Adrenal gland (tissue), 12 donors: Measurements from ENCODE around the gene IFIT2. TPM values are rescaled to one million over a fixed set of nuclear protein-coding genes. Genes with fewer than 3 reads are reported as not detected.
A peak's percentile ranks its signal among the peaks of the same experiment; 100 is the strongest.

Source experiments
- DNase-seq, 7 donors: peaks; one replicate each; pipeline ENCODE4 v3.0.0-alpha.2; 2019 to 2020
- H3K27ac ChIP-seq, 5 donors: fragments of 200-600 bp; sonication (generic) in 4 of 5; 1 replicate in 3 of 5; 2 replicates in 2 of 5; pipeline versions ENCODE4 v1.5.1 to v1.8.0; 2016 to 2020; ENCODE audit warnings: mild to moderate bottlenecking in 1 of 5
- H3K27me3 ChIP-seq: fragments of 200-600 bp; 2 replicates; pipeline ENCODE4 v1.8.0; 2021
- H3K36me3 ChIP-seq, 2 donors: fragments of 200-600 bp; replicated peaks in 1 of 2; 1 replicate in 1 of 2; 2 replicates in 1 of 2; pipeline versions ENCODE4 v1.5.1 to v1.8.0; 2018 to 2022
- H3K4me1 ChIP-seq, 2 donors: fragments of 200-600 bp; replicated peaks in 1 of 2; 1 replicate in 1 of 2; 2 replicates in 1 of 2; pipeline versions ENCODE4 v1.5.1 to v1.8.0; 2018 to 2021
- H3K4me3 ChIP-seq, 4 donors: fragments of 200-600 bp; sonication (generic) in 3 of 4; one replicate each; pipeline ENCODE4 v1.5.1; 2016 to 2018
- H3K9me3 ChIP-seq, 3 donors: fragments of 200-600 bp; sonication (generic) in 1 of 3; replicated peaks in 1 of 3; 1 replicate in 2 of 3; 2 replicates in 1 of 3; pipeline versions ENCODE4 v1.5.1 to v1.8.0; 2016 to 2021
- CTCF ChIP-seq, 6 experiments: fragments of 450-650 bp in 4 of 6; fragments of 200-600 bp in 2 of 6; sonication (generic) in 1 of 6; IDR thresholded peaks; 1 replicate in 5 of 6; 2 replicates in 1 of 6; pipeline versions ENCODE4 v1.5.1 to v1.8.0; 2016 to 2021; ENCODE audit warnings: antibody characterized with exemption in 6 of 6, mild to moderate bottlenecking in 2 of 6, moderate library complexity in 1 of 6
- POLR2A ChIP-seq, 2 donors: fragments of 450-650 bp; IDR thresholded peaks; one replicate each; pipeline ENCODE4 v1.6.1; 2017; ENCODE audit warnings: antibody characterized with exemption in 2 of 2, mild to moderate bottlenecking in 2 of 2, moderate library complexity in 1 of 2
- WGBS, 4 donors: extraction: QIAGEN DNeasy Blood & Tissue Kit in 2 of 4; methylation state at CpG; one replicate each; pipeline versions ENCODE4 v1.1.5 to v1.1.7; 2013 to 2017; 5-methylcytosine and 5-hydroxymethylcytosine counted together
- intact Hi-C, 2 donors: fragments of 100-400 bp; cut with DNase I; formaldehyde crosslinking; loops; one replicate each; pipeline versions ENCODE4 v1.14.1 to v1.15.0; 2022 to 2023
- polyA plus RNA-seq, 3 donors: library from polyadenylated mRNA; stranded (reverse); fragments of 200-250 nt in 2 of 3; fragments of 350-450 nt in 1 of 3; fragmentation: Illumina TruSeq in 1 of 3; extraction: RNeasy Lipid Tissue Mini Kit (QIAGEN cat#74804) in 1 of 3; gene quantifications; one replicate each; pipeline ENCODE4 v1.2.3, GENCODE V29; 2013 to 2014
- total RNA-seq, 9 donors: library from RNA; depleted of rRNA in 4 of 9; stranded (reverse); fragments of >200 nt in 4 of 9; fragments of 120-200 nt in 1 of 9; fragmentation: NEBNext Ultra II Directional in 1 of 9; extraction: Animal tissue kit (Norgen Biotek cat#: 25700) in 1 of 9; gene quantifications; one replicate each; pipeline versions ENCODE4 v1.1.0 to v1.2.4, GENCODE V29; 2013 to 2023
- donor health status: healthy with polysubstance abuse.
- donor health status: Bipolar disorder and iron deficiency.
- donor health status: DM: yes; HTN: yes; CAD: no.
- donor health status: DM: no; HTN: no; CAD: no.
- donor health status: DM: no; HTN: no; CAD: no.
- donor health status: DM: yes; HTN: yes; CAD: no.

IFIT2 gene
- total and polyA plus RNA-seq, 12 donors: 4.0 to 30.0 (median 11.4) TPM

DNA sequence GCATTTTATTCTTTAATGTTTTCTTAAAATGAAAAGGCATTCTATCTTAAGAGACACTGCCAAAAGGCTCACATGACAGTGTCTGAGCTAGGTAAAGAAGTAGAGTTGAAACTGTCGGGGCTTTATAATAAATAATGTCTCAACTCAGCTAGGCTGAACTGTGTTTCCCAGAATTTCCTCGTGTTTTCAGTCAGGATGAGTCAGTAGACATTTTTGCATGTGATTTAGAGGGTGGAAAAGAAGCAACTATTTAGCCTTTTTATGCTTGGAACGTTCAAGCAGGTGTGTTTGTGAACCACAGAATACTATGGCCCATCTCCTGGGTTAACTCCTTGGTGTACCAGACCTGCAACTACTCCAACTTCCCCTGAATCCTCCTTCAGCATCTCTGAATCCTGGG lies 26.9 kb upstream of the IFIT2 start:
- peak overlapping the region in 3 of 5 donors; percentile 46 to 67 (median 67) for H3K27ac ChIP-seq
- WGBS, 4 donors: 19 to 32% (median 30%) methylated on average over 3 of the region's 3 CpGs
- intact Hi-C loops: no loop called here

GRCh38 chr10:89275383-89275782 lies 26.5 kb upstream of the IFIT2 start:
- Histone ChIP-seq H3K4me1 (peaks cover 27 to 41% of the 10 kb centered on the region in 2 donors), H3K27ac (peak overlapping the region in 3 of 5 donors; percentile 46 to 67 (median 67)), H3K4me3 (no peak overlapping the region), H3K9me3 (no peaks in the 10 kb centered on the region), H3K36me3 (no peaks in the 10 kb centered on the region), H3K27me3 (no peaks in the 10 kb centered on the region)
- TF ChIP-seq POLR2A (IDR thresholded peaks at IDR 0.05): no peak
- TF ChIP-seq CTCF (IDR thresholded peaks at IDR 0.05): no peak
- DNase-seq: peak in 1 of 7 donors; percentile 37
- WGBS, 4 donors: 67 to 79% (median 70%) methylated on average over 6 of the region's 6 CpGs
- intact Hi-C loops: no loop called here

More for the DNA sequence above, 26.9 kb upstream of the IFIT2 start:
- H3K36me3 ChIP-seq: no peaks in the 10 kb centered on the region
- DNase-seq: peak in 1 of 7 donors; percentile 17
- no peaks in the 10 kb centered on the region for H3K9me3 ChIP-seq
- no peak overlapping the region for H3K4me3 ChIP-seq
- TF ChIP-seq POLR2A (IDR thresholded peaks at IDR 0.05) (no peak), CTCF (IDR thresholded peaks at IDR 0.05) (no peak)
- H3K27me3 ChIP-seq: no peaks in the 10 kb centered on the region
- H3K4me1 ChIP-seq: peaks cover 30 to 45% of the 10 kb centered on the region in 2 donors

DNA sequence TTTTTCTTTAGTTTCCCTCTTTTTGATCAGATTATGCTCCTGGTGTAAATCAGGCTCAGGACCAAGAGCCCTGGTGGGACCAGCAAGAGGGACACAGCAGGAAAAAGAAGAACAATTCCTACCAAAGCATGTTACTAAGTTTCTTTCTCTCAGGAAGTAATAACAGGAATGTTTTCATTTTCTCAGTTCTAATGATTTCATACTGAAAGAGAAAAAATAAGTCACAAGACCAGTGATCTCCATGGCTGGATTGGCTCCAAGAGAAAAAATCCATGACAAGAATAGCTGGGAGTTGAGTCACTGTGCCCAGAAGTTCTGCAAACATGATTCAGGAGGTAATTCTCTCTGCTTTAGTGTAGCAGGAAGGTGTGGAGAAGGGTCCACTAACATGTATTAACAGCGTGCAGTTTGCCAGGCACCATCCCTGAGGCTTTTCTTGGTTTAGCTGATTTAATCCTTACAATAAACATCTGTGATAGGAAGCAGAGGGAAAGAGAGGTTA lies 23.8 kb upstream of the IFIT2 start:
- peak; percentile 73 to 90 (median 87) for DNase-seq
- H3K9me3 ChIP-seq: no peaks in the 10 kb centered on the region
- H3K36me3 ChIP-seq: no peaks in the 10 kb centered on the region
- peak overlapping the region in 1 of 4 donors; percentile 4 for H3K4me3 ChIP-seq
- peaks cover 32 to 54% of the 10 kb centered on the region in 2 donors for H3K4me1 ChIP-seq
- peak in 1 of 2 donors; percentile 89 for TF ChIP-seq POLR2A (IDR thresholded peaks at IDR 0.05)
- no peak for TF ChIP-seq CTCF (IDR thresholded peaks at IDR 0.05)
- H3K27me3 ChIP-seq: no peaks in the 10 kb centered on the region
- intact Hi-C loops: no loop called here
- 6 to 28% (median 13%) methylated on average over 1 of the region's 1 CpG for WGBS, 4 donors
- H3K27ac ChIP-seq: peak overlapping the region; percentile 78 to 95 (median 85)

DNA sequence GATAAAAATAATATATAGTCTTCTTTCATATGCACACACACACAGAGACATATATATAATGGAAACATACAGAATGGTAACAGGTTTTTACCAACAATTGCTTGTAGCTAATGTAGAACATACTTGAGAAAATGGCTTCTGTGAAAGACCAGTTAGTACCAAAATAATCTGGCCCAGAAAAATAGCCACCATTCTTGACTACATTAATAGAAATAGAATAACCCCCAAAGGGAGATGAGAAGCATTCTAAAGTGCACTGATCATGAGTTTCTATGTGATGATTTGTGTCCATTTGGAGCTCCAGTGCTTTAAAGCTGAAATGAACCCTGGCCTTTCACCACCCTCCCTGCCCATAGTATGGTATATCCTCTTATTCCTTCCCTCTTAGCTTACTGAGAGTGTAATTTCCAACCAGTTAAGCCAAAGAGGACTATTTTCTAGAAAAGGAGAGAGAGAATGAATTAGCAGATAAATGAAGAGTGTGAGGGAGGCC lies 22.9 kb upstream of the IFIT2 start:
- Histone ChIP-seq H3K4me1 (peaks cover 41 to 62% of the 10 kb centered on the region in 2 donors), H3K36me3 (no peaks in the 10 kb centered on the region), H3K9me3 (no peaks in the 10 kb centered on the region), H3K4me3 (no peak overlapping the region), H3K27ac (peak overlapping the region; percentile 9 to 95 (median 74)), H3K27me3 (no peaks in the 10 kb centered on the region)
- TF ChIP-seq CTCF (IDR thresholded peaks at IDR 0.05) (no peak), POLR2A (IDR thresholded peaks at IDR 0.05) (no peak)
- intact Hi-C loops: no loop called here
- DNase-seq: no peak
